Measurements from ENCODE around the gene MYO1D. TPM values are rescaled to one million over a fixed set of nuclear protein-coding genes. Genes with fewer than 3 reads are reported as not detected.

Gene MYO1D
- total RNA-seq, 1 donor from 2014 or later = 76.4 TPM

GRCh38 chr17:32628271-32629044, 248.5 kb downstream of the MYO1D start:
- DNase-seq (ENCODE audit: low read depth, low spot score) = no peak

DNA sequence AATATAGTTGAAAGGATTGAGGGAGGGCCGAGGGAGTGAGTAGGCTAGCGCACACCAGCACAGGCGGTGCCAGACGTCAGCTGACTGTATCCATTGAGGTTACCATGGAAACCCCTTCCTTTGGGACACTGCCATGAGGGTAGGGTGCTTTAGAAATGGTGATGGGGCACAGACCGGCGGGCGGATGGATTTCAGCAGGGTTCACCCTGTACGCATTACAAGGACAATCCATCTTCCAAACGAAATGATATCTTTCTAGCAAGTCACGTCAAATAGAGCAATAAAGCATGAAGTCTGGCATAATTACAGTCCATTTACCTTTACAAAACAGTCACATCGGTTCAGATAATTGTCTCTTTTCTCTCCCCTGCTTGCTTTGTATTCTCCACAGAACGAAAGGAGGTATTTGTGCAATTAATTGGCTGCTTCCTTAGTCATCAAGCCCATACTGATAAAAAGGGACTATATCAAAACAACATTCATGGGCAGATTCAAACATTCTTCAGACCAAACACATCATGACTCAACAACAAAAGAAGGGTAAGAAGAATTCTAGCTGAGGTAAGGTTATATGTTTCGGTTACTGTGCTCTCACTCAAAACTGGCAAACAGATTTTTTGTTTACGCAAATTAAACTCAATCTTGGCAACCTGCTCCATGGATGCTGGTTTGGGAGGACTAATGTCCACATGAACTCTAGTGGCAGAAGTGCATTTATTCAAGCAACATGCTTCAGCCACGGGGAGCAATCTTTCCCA, 249.5 kb downstream of the MYO1D start:
- no peak for DNase-seq (ENCODE audit: low read depth, low spot score)

GRCh38 chr17:32626379-32626791, 250.5 kb downstream of the MYO1D start:
- no peak for DNase-seq (ENCODE audit: low read depth, low spot score)

GRCh38 chr17:32625971-32626370, 251.0 kb downstream of the MYO1D start:
- DNase-seq (ENCODE audit: low read depth, low spot score) = no peak

GRCh38 chr17:32623196-32623595, 253.7 kb downstream of the MYO1D start:
- DNase-seq (ENCODE audit: low read depth, low spot score) = peak; percentile 5

- DNase-seq (ENCODE audit: low read depth, low spot score) = no peak
These were observed 254.4 kb downstream of the MYO1D start for GRCh38 chr17:32622540-32622939.

GRCh38 chr17:32621612-32622312, 255.2 kb downstream of the MYO1D start:
- peak; percentile 7 for DNase-seq (ENCODE audit: low read depth, low spot score)

DNA sequence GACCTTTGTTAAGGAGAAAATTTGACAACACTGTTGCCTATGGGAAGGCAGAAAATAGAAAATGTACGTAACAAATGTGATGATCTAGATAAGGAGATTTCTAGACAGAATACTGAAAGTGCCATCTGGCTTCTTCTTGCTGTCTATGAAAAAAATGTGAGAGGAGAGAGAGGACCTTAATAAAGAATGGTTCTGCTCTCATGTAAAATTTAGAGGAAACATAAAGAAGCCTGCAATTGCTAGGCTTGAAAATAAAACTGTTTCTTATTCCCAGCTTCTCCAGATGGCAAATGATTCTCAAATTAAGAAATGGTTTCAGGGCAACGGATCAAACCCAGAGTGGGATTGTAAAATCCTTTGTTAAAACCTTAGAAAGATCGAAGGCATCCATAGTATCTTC, 261.6 kb downstream of the MYO1D start:
- no peak for DNase-seq (ENCODE audit: low read depth, low spot score)

DNA sequence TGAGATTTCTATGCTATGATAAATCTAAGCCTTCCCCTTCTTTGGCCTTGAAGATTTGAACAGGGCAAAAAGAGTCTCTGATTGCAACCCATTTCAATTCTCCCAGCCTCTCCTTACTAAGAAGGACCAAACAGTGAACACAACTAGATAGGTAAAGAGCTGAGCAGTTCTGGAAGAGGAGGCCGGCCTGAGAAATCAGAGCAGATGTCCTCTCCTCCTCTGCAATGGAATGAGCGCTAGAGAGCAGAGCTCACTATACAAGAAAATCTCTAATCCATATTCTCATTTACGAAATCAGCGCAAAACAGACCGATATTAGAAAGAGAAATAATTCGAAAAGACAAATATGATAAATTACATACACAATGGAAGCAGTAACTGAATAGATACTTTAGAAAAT, 266.0 kb downstream of the MYO1D start:
- DNase-seq (ENCODE audit: low read depth, low spot score) = no peak

GRCh38 chr17:32609884-32610650, 266.9 kb downstream of the MYO1D start:
- DNase-seq (ENCODE audit: low read depth, low spot score) = no peak

DNA sequence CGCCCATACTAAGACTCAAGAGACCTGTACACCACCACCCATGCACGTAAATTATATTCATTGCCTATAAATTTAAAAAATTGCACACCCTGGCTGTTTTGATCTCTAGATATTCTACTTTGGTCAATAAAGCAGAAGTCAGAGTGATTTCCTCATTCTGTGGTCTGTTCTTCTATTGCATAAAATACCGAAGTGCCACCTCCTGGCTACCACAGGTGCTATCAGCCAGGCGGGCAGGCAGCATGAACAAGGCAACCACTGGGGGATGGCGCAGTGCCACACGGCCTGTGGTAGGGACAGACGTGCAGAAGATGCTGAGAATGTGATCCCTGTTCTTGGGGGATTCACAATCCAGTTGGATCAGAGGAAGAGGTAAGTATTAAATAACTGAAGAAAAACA, 267.8 kb downstream of the MYO1D start:
- DNase-seq (ENCODE audit: low read depth, low spot score) = no peak

DNA sequence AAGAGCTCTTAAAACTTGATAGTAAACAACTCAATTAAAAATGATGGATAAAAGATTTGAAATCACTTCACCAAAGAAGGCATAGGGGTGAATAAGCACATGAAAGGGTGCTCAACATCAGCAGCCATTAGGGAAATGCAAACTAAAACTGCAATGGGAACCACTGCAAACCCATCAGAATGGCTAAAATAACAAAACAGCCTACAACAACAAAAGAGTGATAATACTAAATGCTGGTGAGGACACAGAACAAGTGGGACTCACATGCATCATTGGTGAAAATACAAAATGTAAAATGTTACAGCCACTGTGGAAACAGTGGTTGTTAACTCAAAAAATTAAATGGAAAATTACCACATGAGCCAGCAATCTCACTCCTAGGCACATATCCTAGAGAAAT, 268.7 kb downstream of the MYO1D start:
- no peak for DNase-seq (ENCODE audit: low read depth, low spot score)

GRCh38 chr17:32604966-32605365, 272.0 kb downstream of the MYO1D start:
- no peak for DNase-seq (ENCODE audit: low read depth, low spot score)

DNA sequence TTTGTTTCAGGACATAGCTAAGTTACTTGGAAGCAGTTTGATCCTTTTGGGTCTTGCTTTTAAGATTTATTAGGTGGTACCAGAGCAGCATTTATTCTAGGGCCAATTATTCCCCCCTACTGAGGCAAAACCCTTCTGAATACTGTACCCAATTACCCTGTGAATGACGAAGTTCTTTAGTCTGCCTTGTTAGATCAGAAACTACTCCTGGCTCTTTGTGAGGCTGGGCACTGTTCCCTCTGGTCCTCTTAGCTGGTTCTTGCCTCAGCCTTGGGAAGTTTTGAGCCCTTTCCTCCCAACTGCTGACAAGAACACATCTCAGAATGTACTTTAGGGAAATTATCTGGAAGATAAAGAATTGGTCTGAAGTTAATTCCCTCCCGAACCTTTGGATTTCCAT, 274.5 kb downstream of the MYO1D start:
- no peak for DNase-seq (ENCODE audit: low read depth, low spot score)

DNA sequence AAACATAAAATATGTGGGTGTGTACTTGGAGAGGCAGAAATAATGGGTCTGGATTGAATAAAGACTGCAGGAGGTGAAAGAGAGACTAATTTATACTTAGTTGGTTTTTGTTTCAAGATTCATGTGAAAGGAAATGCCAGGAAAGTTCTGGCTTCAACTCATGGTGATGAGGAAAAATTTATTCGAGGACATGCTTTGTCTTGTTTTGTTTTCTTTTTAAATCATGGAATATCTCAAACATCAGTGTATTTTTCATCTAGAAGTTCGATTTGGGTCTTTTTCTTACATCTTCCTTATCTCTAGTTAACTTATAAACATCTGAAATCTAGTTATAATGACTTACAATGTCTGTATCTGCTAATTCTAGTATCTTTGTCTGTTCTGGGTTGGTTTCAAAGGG, 275.1 kb downstream of the MYO1D start:
- no peak for DNase-seq (ENCODE audit: low read depth, low spot score)

- no peak for DNase-seq (ENCODE audit: low read depth, low spot score)
These were observed 280.3 kb downstream of the MYO1D start for GRCh38 chr17:32596628-32597027.

GRCh38 chr17:32596206-32596605, 280.7 kb downstream of the MYO1D start:
- DNase-seq (ENCODE audit: low read depth, low spot score) = no peak

GRCh38 chr17:32593003-32593402, 283.9 kb downstream of the MYO1D start:
- DNase-seq (ENCODE audit: low read depth, low spot score) = no peak

GRCh38 chr17:32591405-32591804, 285.5 kb downstream of the MYO1D start:
- DNase-seq (ENCODE audit: low read depth, low spot score) = no peak

- no peak for DNase-seq (ENCODE audit: low read depth, low spot score)
These were observed 285.9 kb downstream of the MYO1D start for GRCh38 chr17:32590974-32591373.

DNA sequence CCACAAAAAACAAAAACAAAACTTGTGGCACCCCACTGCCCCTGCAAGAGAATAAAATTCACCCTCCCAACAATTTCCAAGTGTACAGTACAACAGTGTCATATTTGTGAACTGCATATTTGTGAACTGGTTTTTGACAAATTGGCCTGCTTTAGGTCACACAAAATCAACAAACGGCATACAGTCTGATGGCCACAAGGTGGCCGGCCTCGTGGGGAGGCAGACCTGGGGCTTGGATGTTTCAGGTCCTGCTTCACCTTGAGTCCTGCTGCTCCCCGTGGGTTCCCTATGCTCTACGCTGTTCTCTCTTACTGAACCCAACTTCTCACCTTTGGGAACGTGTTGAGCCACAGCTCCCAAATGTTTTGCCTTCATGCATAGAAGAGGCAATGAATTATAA, 287.9 kb downstream of the MYO1D start:
- DNase-seq (ENCODE audit: low read depth, low spot score) = no peak

- no peak for DNase-seq (ENCODE audit: low read depth, low spot score)
These were observed 288.8 kb downstream of the MYO1D start for GRCh38 chr17:32588135-32588534.
